ENCODE results near the gene EMX1. TPM values are rescaled to one million over a fixed set of nuclear protein-coding genes. Genes with fewer than 3 reads are reported as not detected.

The EMX1 gene
- polyA plus RNA-seq, 3 donors, result not detected

DNA sequence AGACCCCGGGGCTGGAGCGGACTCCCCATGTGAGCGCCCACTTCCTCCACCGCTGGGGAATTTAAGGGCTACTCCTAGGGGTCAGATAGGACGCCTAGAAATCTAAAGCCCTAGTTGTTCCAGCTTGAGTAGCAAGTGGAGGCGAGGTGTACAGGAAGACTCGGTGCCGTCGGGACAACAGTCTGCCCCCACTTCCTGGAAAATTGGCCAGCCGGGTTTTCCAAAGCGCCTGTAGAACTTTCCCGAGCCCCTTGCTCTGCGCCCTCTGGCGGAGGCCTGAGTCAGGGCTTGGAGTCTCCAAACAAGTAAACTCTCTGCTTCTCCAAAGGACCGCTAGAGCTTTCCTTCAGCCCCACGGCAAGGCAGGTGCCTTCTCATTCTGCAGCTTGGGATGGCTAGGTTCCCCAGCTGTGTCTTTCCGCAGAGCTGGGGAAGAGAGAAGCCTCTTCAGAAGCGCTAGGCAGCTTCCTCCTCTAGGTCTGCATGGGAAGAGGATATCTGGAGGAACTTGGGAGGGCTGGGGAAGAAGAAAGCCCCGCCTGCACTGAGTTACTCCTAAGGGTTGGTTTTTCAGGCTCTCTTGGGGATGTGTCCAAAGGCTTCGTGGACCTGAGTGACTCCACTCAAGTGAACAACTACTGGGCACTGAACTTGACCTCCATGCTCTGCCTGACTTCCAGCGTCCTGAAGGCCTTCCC, 29.4 kb upstream of the EMX1 start:
- H3K9ac ChIP-seq (ENCODE audit: insufficient read depth, low read length, poor library complexity, severe bottlenecking), result peak overlapping the region; percentile 38
- intact Hi-C loops (cut with micrococcal nuclease), result no loop called here
- peak overlapping the region; percentile 79 to 89 for H3K4me3 Mint-ChIP-seq
- peak; percentile 96 for TF ChIP-seq CTCF (IDR thresholded peaks at IDR 0.05)
- H3K4me1 Mint-ChIP-seq, result peaks cover 37% of the 10 kb centered on the region
- peaks cover 0 to 5% (median 0%) of the 10 kb centered on the region in 7 donors for H3K9me3 Mint-ChIP-seq
- peaks cover 7 to 11% of the 10 kb centered on the region in 2 donors for H3K36me3 Mint-ChIP-seq
- peak overlapping the region in 3 of 7 donors; percentile 33 to 52 (median 33) for H3K27ac Mint-ChIP-seq
- H3K36me3 ChIP-seq (replicated peaks in 1 of 2; ENCODE audit: control insufficient read depth in 1 of 2, insufficient read depth in 2 of 2, low read length in 2 of 2), result no peaks in the 10 kb centered on the region
- DNase-seq, result peak; percentile 29 to 65 (median 43)
- peaks cover 23 to 45% of the 10 kb centered on the region in 2 donors for H3K27me3 ChIP-seq (ENCODE audit: control insufficient read depth in 2 of 2, insufficient read depth in 2 of 2, low read length in 2 of 2)
- H3K9me3 ChIP-seq (replicated peaks in 1 of 2; ENCODE audit: control insufficient read depth in 1 of 2, insufficient read depth in 1 of 2, low read length in 2 of 2), result no peaks in the 10 kb centered on the region
- H3K4me1 ChIP-seq (ENCODE audit: control insufficient read depth in 1 of 2, insufficient read depth in 2 of 2, low read length in 2 of 2), result peaks cover 27 to 40% of the 10 kb centered on the region in 2 donors
- H3K4me3 ChIP-seq (replicated peaks in 1 of 3; ENCODE audit: low read depth in 2 of 3, low read length in 3 of 3), result peak overlapping the region; percentile 44 to 88 (median 53)
- peaks cover 39 to 52% (median 40%) of the 10 kb centered on the region in 3 donors for H3K27me3 Mint-ChIP-seq (ENCODE audit: low read depth in 3 of 3)
- H3K27ac ChIP-seq (ENCODE audit: low read depth in 1 of 2, low read length in 2 of 2), result no peak overlapping the region
- 11% methylated on average over 20 of the region's 21 CpGs for WGBS (ENCODE audit: insufficient coverage)
- H4K20me1 ChIP-seq (ENCODE audit: insufficient read depth, low read length), result no peaks in the 10 kb centered on the region
- H3K79me2 ChIP-seq (ENCODE audit: insufficient read depth, low read length), result no peaks in the 10 kb centered on the region
- H2AFZ ChIP-seq (ENCODE audit: insufficient read depth, low read depth, low read length, poor library complexity, severe bottlenecking), result peak overlapping the region; percentile 87
- H3K4me2 ChIP-seq (replicated peaks; ENCODE audit: extremely low read depth, low read length, poor library complexity, severe bottlenecking), result peak overlapping the region; percentile 98

DNA sequence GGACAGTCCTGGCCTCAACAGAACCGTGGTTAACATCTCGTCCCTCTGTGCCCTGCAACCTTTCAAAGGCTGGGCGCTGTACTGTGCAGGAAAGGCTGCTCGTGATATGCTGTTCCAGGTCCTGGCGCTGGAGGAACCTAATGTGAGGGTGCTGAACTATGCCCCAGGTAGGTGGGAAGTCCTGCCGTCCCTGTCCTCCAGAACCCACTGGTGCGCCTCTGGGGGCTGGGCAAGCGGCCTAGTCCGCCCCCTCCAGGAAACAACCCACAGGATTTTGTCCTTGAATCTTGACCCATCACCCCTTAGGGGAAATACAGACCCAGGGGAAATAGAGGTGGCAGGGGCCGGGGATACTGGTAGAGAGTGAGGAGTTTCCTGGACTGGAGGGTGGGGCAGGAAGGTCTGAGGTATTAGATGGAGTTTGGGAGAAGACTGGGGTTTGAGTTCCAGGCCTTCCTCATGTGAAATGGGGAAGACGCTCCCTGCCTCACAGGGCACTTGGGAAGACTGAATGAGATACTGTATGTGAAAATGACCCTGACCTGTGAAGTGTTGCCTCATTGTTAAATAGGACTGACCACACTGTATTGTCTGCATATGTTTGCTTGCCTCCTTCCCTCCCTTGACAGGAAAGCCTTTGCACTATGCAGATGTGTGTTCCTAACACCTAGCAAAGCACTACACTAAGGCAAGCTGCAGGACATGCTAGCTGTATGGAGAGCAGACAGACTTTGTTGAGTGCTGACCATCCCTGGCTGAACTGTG, 28.7 kb upstream of the EMX1 start:
- Mint-ChIP-seq H3K4me3 (peak overlapping the region in 1 of 2 donors; percentile 26), H3K36me3 (peaks cover 7 to 11% of the 10 kb centered on the region in 2 donors), H3K27ac (peak overlapping the region in 1 of 7 donors; percentile 48), H3K27me3 (ENCODE audit: low read depth in 3 of 3) (peaks cover 38 to 54% (median 42%) of the 10 kb centered on the region in 3 donors), H3K9me3 (peaks cover 0 to 5% (median 0%) of the 10 kb centered on the region in 7 donors), H3K4me1 (peaks cover 41% of the 10 kb centered on the region)
- Histone ChIP-seq H3K9ac (ENCODE audit: insufficient read depth, low read length, poor library complexity, severe bottlenecking) (no peak overlapping the region), H3K36me3 (replicated peaks in 1 of 2; ENCODE audit: control insufficient read depth in 1 of 2, insufficient read depth in 2 of 2, low read length in 2 of 2) (no peaks in the 10 kb centered on the region), H4K20me1 (ENCODE audit: insufficient read depth, low read length) (no peaks in the 10 kb centered on the region), H3K27ac (ENCODE audit: low read depth in 1 of 2, low read length in 2 of 2) (no peak overlapping the region), H2AFZ (ENCODE audit: insufficient read depth, low read depth, low read length, poor library complexity, severe bottlenecking) (no peak overlapping the region), H3K4me3 (replicated peaks in 1 of 3; ENCODE audit: low read depth in 2 of 3, low read length in 3 of 3) (peak overlapping the region in 1 of 3 experiments; percentile 88), H3K4me1 (ENCODE audit: control insufficient read depth in 1 of 2, insufficient read depth in 2 of 2, low read length in 2 of 2) (peaks cover 27 to 41% of the 10 kb centered on the region in 2 donors), H3K27me3 (ENCODE audit: control insufficient read depth in 2 of 2, insufficient read depth in 2 of 2, low read length in 2 of 2) (peaks cover 21 to 38% of the 10 kb centered on the region in 2 donors), H3K79me2 (ENCODE audit: insufficient read depth, low read length) (no peaks in the 10 kb centered on the region), H3K4me2 (replicated peaks; ENCODE audit: extremely low read depth, low read length, poor library complexity, severe bottlenecking) (peak overlapping the region; percentile 98), H3K9me3 (replicated peaks in 1 of 2; ENCODE audit: control insufficient read depth in 1 of 2, insufficient read depth in 1 of 2, low read length in 2 of 2) (no peaks in the 10 kb centered on the region)
- WGBS (ENCODE audit: insufficient coverage), result 92% methylated on average over 8 of the region's 11 CpGs
- DNase-seq, result no peak
- intact Hi-C loops (cut with micrococcal nuclease), result no loop called here
- no peak for TF ChIP-seq CTCF (IDR thresholded peaks at IDR 0.05)

Data from CD14-positive monocyte (primary cell).